ENCODE measurements around the gene PROX2.

The PROX2 gene

GRCh38 chr14:74840603-74841030, 35.3 kb downstream of the PROX2 start:
- DNase-seq = no peak

- no peak for DNase-seq
Measured at GRCh38 chr14:74838166-74838565, 37.8 kb downstream of the PROX2 start.

- no peak for DNase-seq
Measured at GRCh38 chr14:74836251-74836960, 39.5 kb downstream of the PROX2 start.

- no peak for DNase-seq
Measured at GRCh38 chr14:74835645-74836250, 40.2 kb downstream of the PROX2 start.

GRCh38 chr14:74834692-74835392, 41.1 kb downstream of the PROX2 start:
- DNase-seq = no peak

GRCh38 chr14:74832849-74833248, 43.1 kb downstream of the PROX2 start:
- no peak for DNase-seq

- peak; percentile 26 for DNase-seq
Measured at GRCh38 chr14:74829251-74829650, 46.7 kb downstream of the PROX2 start.

GRCh38 chr14:74826574-74826973, 49.4 kb downstream of the PROX2 start:
- DNase-seq = no peak

Data from MV-4-11 (cell line).